HG03139 (cell line): ENCODE data around the gene CACNG4.

Source experiments
- ATAC-seq: cut with Tn5 transposase; IDR thresholded peaks from one replicate; pipeline ENCODE4 v1.9.1; 2021; ENCODE audit not compliant: unreplicated experiment

CACNG4 gene

DNA sequence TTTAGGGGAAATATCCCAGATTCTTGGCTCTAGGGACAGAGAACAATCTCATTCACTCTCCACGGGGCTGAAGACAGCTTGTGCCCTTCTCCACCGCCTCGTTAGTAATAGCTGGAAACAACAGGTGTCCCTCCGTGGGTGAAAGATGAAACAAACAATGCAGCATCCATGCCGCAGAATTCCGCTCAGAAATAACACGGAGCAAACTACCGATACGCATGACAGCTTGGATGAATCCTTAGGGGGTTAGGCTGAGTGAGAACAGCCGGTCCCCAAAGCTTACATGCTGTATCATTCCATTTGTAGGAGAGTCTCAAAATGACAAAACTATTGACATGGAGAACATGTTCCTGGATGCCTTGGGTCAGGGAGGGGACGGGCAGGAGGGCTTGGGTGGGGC is 50.5 kb downstream of the CACNG4 start:
- no peak for ATAC-seq

DNA sequence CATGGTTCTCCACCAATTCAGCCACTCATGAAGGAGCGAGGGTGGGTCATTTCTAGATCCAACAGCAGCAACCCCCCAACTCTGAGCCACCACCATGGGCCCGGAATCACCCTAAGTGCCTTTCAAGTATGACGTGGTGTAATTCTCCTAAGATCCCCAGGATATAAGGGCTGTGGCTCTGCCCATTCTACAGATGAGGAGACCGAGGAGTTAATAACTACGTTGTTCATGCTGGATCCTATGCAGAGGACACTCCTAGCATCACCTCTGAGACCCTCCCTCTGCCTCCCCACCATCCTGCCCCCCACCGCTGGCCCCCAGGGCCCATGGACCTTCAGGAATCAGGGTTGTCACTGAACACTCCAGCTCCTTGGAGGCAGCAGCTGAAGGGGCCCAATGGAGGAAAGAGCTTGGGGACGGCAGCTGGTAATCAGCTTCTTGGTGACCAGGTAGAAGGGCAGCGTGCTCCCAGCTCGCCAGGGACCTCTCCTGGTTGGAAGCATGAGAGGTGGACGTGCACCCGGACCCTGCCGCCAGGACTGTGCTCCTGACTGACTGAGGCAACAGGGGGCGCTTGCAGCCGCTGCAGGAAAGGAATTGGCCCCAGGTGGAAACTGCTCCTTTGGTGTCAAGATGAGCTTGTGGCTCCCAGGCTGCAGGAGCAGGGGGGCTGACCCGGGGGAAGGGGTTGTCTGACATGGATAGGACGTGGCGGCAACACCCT is 51.7 kb downstream of the CACNG4 start:
- no peak for ATAC-seq

DNA sequence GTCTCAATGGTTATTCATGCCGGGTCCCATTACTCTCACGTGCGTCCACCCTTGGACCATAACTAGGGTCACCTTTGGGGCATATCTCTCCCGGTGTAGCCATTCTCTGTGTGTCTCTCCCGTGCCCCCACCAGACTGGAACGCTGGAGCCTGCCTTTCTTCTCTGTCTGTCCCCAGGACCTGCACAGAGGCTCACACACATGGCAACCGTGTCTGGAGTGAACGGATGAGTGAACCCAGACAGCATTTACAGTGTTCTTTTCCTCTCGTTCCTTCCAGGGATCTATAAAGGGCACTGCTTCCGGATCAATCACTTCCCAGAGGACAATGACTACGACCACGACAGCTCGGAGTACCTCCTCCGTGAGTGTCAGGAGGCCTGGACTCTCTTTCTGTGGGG is 53.4 kb downstream of the CACNG4 start:
- no peak for ATAC-seq

DNA sequence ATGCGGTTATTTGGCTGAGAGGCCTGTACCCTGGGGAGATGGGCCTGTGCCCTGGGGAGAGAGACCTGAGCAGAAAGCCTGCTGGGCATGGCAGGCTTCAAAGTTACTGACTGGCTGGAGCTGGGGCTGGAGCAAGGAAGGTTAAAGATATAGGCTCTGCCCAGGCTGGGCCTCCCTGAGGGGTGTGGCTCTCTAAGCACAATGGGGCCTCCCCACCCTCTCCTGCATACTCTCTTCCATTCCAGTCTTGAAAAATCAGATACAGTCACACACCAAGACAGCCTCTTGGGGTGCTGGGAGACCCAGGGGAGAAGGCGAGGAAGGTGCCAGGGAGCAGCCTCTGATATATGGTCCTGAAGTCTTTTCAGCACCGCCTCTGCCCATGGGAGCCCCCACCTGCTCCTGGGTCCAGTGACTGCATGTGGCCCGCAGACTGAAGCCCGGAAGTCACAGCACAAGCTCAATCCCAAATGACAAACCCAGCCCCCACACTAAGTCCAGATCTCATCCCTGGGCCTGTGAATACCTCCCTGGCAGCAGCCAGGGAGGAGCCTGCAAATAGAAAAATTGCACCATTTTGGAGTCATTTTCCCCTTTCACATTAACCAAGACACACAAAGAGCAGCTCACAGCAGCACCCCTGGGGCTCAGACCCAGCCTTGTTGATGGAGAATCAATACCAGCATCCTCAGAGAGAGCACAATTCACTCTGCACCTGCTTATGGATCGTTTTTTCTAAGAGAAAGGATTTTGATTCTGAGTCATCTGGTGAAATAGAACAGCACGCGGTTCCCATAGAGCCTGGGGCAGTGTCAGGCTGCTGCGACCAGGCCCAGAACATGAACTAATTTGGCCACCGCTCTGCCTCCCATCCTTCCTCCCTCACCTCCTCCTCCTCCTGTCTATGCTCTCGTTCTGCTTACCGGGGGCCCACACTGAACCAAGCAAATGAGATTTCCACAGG is 54.2 kb downstream of the CACNG4 start:
- no peak for ATAC-seq

DNA sequence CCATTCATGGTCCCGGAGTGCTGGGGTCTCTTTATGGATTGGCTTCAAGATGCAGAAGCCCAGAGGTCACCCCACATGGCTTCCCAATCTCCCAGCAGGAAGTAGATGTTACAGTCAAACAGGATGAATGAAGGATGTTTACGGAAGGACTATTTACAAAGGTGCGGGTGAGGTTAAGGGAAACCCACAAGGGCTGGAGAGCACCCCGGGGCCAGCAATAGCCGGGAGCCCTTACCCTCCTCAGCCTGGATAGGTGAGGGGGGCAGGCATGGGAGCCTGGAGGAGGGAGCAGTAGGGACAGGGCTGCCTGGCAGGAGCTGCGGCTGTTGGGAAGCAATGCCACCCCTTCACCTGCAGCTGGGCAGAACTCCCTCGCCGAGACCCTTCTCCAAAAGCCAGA is 55.3 kb downstream of the CACNG4 start:
- no peak for ATAC-seq

DNA sequence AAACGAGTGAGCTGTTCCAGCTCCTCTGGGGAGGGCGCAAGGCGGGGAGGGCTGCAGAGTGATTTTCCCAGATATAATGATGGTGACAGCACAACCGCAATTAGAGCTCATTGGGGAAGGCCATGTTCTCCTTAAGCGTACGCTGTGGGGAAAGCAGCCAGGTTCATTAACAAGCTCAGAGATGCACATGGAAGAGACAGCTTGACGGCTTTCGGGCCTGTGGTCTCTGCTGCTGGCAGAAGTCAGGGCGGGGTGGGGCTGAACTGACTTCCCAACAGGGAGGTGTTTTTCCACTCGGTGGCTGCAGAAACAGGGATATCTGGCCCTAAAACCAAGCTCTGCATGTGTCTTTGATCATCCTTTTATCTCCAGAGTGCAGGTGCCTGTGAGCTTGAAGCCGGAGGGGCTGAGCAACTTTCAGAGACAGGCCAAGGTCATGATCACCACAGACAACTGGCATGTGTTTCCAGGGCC is 55.8 kb downstream of the CACNG4 start:
- ATAC-seq: no peak

DNA sequence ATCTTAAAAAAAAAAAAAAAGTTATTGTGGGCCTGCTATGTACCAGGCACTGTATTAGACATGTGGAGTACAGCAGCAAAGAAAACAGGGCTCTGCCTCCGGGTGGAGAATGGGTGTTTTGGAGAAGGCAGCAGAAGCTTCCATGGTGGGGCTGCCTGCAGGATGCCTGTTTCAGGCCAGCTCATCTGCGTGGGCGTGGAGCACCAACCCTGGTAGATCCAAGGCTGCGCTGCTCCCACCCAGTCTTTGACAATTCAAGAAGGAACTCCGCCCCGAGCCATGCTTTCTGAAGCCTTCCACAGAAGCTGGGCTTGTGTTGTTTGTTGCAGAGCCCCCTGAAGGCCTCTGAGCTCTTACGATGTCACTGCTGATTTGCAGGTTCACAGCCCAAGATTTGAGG is 56.7 kb downstream of the CACNG4 start:
- no peak for ATAC-seq

DNA sequence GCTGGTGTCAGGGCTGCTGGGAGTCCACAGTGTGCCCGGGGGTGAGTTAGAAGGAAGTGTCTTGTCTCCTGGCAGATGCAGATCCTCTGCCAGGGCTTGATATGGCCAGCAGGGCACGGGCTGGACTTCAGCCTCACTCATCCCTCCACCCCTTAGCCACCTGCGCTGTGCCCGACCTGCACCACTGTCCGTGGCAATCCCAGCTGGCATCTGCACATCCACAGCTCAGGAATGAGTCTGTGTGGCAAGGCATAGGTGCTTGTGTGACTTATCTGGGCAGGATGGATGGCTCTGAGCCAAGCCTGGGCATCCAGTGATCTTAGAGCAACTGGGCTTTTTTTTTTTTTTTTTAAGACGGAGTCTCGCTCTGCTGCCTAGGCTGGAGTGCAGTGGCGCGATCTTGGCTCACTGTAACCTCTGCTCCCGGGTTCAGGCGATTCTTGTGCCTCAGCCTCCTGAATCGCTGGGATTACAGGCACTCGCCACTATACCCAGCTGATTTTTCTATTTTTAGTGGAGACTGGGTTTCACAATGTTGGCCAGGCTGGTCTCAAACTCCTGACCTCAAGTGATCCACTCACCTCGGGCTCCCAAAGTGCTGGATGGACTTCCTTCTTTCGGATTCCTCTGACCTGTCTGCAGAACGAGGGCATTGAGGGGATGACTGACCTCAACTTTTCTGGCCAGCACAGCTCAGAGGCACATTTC is 57.4 kb downstream of the CACNG4 start:
- ATAC-seq: no peak

DNA sequence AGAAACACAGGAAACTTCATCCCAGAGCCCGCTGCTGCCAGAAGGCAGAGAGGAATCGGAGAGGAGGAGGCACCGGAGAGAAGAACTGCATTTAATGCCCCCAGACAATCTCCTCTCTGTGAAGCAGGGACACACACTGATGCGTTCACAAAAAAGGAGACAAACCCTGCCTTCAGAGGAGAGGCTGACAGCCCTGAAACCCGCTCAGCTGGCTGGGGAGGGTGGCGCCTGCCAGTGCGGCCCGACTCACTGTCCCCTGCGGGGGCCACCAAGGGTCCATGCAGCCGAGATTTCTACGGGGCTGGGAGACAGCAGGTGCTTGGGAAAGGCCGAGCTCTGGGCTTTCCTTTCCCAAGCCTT is 57.9 kb downstream of the CACNG4 start:
- no peak for ATAC-seq

DNA sequence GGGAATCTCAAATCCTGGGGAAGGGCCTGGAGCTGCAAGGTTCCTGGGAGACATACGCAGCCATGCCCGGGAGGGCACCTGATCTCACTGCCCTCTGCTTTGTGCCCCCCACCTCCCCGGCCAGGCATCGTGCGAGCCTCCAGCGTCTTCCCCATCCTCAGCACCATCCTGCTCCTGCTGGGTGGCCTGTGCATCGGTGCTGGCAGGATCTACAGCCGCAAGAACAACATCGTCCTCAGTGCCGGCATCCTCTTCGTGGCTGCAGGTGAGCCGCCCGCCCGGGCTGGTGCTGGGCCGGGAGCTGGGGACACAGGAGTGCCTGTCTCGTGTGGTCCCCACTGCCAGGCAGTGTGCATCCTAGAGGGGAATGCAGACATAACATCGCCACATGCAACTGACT is 60.2 kb downstream of the CACNG4 start:
- ATAC-seq: no peak

DNA sequence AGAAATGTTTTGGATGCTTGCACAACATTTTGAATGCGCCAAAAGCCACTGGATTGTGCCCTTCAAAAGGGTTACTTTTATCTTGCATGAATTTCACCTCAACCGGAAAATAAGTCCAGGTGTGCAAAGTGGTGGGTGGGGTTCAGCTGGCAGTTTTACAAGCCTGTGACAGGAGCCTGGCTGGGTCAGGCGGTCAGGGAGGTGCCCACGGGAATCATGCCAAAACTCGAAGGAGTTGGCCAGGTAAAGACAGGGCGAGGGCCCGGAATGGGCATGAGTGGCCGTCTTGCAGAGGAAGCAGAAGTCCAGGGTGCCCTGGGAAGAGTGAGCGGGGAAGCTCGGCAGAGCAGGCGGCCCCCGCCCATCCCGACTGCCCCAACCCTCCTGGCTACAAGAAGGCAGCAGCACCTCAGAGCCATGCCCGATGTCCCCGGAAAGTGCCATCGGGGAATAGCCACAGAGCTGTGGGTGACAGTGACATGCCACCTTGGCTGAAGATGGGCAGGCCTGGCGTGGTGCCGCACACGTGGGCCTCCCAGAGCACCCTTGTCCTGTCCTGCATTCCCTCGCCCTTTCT is 60.8 kb downstream of the CACNG4 start:
- ATAC-seq: no peak

DNA sequence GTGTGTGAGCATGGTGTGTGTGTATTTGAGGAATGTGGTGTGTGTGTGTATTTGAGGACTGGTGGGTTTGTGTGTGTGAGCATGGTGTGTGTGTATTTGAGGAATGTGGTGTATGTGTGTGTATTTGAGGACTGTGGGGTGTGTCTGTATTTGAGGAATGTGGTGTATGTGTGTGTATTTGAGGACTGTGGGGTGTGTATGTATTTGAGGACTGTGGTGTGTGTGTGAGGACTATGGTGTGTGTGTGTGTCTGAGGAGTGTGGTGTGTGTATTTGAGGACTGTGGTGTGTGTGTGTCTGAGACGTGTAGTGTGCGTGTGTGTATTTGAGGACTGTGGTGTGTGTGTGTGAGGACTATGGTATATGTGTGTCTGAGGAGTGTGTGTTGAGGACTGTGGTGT is 61.8 kb downstream of the CACNG4 start:
- no peak for ATAC-seq

DNA sequence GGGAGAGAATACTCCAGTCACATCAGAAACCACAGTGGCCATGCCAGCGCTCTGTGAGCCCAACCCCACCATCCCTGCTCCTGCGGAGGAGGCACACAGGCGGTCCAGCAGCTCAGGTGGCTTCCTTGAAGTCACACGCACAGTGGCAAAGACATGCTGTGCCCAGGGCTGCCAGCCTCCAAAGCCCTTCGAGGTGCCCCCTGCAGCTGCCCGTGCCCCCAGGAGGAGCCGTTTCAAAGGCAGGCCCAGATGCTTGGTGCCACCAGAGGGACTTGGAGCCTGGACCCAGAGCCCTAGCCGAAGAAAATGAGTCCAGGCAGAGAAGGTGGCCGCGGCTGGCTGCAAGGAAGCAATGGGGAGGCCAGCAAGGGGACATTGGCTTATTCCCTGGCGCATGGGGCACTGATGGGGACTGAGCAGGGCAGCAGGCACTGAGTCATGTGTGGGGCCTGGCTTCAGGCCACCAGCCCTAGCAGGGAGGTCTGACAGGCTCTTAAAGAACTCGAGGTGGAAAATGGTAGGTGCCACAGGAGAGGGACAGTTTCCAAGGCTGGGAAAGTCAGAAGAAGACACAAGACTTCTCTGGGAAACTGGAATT is 62.6 kb downstream of the CACNG4 start:
- no peak for ATAC-seq

DNA sequence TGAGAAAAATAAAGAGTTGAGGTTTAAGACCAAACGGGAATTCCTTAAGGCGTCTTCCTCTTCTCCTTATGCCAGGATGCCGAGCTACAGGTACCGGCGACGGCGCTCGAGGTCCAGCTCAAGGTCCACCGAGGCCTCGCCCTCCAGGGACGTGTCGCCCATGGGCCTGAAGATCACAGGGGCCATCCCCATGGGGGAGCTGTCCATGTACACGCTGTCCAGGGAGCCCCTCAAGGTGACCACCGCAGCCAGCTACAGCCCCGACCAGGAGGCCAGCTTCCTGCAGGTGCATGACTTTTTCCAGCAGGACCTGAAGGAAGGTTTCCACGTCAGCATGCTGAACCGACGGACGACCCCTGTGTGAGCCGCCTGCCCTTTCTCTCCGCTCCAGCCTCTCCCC is 66.1 kb downstream of the CACNG4 start:
- ATAC-seq: no peak

DNA sequence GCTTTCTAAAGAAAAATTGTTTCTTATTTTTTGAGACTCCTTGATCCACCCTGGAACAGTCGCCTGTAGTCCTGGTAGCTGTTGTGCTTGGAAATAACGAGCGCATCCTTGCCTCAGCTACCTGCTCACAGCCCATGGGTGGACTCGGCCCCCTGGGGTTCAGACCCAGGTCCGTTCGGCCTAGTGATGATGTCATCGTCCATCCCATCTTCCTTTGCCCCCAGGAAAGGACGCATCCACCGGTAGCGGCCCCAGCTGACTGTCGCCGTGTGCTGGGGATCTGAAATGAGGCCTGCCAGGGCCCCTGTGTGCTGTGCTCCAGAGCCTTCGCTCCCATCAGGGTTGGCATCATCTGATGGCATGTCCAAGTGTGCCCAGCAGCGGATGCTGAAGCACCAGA is 67.9 kb downstream of the CACNG4 start:
- ATAC-seq: no peak

DNA sequence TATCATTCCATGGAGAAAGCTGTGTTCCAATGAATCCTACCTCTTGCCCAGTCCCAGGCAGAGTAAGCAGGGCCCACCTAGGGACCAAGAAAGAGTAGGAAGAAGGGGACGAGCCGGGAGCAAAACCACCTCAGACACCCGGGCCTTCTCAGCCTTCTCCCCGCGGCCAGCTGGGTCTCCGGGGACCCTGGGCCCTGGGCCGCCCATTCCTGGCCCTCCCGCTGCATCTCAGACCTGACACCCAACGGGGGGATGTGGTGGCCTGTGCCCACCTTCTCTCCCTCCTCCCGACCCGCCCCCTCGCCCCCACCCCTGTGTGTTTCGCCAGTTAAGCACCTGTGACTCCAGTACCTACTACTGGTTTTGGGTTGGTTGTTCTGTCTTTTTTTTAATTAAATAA is 68.5 kb downstream of the CACNG4 start:
- ATAC-seq: no peak

DNA sequence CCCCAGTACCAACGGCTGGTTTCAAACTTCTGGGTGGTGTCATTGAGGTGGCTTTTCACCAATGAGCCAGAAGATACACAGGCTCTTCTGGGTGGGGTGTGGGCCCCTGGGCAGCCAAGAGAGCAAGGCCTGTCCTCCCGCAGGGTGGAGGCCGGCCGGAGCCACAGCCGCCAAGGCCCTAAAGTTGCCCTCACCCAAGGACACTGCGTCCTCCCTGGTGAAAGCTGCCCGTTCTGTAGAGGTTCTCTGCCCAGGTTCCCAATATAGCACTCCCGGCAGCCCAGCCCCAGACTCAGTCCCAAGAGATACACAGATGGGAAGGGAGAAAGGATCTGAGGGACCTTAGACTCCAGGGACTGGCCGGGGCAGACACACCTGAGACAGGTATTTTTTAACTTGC is 69.1 kb downstream of the CACNG4 start:
- no peak for ATAC-seq

DNA sequence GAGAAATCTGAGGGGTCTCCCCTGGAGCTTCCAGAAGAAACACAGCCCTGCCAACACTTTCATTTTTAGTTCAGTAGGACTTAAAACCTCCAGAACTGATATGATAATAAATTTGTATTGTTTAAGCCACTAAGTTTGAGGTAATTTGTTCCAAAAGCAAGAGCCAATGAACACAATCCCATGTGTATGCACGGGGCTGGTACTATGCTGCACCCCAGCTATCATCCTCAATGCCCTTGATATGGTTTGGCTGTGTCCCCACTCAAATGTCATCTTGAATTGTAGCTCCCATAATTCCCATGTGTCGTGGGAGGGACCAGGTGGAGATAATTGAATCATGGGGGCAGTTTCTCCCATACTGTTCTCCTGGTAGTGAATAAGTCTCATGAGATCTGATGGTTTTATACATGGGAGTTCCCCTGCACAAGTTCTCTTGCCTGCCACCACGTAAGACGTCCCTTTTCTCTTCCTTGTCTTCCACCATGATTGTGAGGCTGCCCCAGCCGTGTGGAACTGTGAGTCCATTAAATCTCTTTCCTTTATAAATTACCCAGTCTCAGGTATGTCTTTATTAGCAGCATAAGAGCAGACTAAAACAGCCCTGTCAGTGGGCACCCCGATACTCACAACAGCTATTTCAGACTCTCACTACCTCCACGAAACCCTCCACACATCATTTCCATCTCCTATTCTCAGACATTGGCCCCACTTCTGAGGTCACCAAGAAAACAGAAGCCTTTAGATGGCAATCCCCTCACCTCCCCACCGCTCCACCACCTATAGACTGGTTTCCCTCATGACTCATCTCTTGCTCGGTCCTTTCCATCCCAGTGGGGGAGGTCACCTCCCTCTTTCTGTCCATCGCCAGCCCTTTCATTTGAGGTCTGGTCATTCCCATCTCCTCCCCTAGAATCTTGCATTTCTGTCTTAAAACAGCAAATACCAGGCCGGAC is 70.9 kb downstream of the CACNG4 start:
- no peak for ATAC-seq

DNA sequence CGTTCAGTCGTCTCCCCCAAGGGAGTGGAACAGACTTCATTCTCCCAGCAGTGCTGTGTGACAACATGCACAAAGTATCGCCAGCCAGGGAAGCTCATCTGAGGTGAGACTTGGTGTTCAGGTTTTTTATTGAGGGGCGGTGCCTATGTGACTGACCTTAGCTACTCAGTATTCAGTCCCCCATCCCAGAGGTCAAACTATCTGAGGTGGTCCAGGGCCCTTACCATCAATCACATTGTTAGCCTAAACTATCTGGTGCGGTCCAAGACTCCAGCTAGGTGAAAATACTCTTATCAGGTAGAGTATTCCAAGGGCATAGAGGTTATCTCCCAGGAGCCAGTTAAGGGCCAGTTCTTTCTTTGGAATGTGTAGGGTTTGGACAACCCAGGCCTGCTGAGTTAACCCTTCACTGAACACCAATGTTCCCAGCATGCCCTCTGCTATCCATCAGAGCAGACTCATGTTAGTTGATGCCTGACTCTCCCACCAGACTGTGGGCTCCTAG is 74.4 kb downstream of the CACNG4 start:
- ATAC-seq: no peak

DNA sequence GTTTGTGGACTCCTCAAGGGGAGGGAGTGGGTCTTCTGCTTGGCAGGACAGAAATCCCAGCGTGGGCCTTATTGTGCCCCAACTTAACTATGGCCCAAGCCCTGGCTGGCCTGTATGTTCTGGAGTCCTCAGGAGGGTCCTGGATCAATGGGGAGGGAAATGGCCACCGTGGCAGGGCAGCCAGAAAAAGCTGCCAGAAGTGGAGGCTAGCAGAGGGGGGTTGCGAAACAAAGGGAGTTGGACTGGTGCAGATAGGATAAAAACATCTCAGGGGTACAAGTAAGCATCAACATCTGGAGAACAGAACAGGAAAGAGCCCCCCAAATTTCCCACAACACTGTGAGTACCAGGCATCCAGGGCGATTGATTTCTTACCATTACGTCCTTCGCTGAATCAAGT is 76.1 kb downstream of the CACNG4 start:
- no peak for ATAC-seq
